Transverse colon (tissue), 4 donors: ENCODE data around the gene MUL1. TPM values are rescaled to one million over a fixed set of nuclear protein-coding genes. Genes with fewer than 3 reads are reported as not detected.

ENCODE experiments used
- DNase-seq: peaks from one replicate; pipeline ENCODE4 v3.0.0-alpha.2; 2019
- H3K27ac ChIP-seq, 4 donors: fragments of 200-600 bp; sonication (generic); 2 replicates each; pipeline ENCODE4 v1.5.1; 2016 to 2018; ENCODE audit warnings: inconsistent platforms in 4 of 4
- H3K27me3 ChIP-seq: fragments of 200-600 bp; sonication (generic); 2 replicates; pipeline ENCODE4 v1.5.1; 2017; ENCODE audit warnings: inconsistent platforms
- H3K36me3 ChIP-seq, 4 donors: fragments of 200-600 bp; sonication (generic); 2 replicates each; pipeline ENCODE4 v1.5.1; 2017 to 2019; ENCODE audit warnings: inconsistent platforms in 4 of 4
- H3K4me1 ChIP-seq, 4 donors: fragments of 200-600 bp; sonication (generic); 2 replicates each; pipeline ENCODE4 v1.5.1; 2017 to 2020; ENCODE audit warnings: inconsistent platforms in 4 of 4
- H3K4me3 ChIP-seq, 4 donors: fragments of 200-600 bp; sonication (generic); 1 replicate in 1 of 4; 2 replicates in 3 of 4; pipeline versions ENCODE4 v1.5.1 to v1.6.1; 2017 to 2019; ENCODE audit warnings: inconsistent platforms in 4 of 4
- H3K9me3 ChIP-seq, 2 donors: fragments of 200-600 bp; sonication (generic); 2 replicates each; pipeline ENCODE4 v1.5.1; 2017 to 2019; ENCODE audit warnings: inconsistent platforms in 2 of 2
- EP300 ChIP-seq: sonication (generic); formaldehyde crosslinking; IDR thresholded peaks from one replicate; pipeline ENCODE4 v1.6.1; 2017; ENCODE audit warnings: antibody characterized with exemption, low read depth
- POLR2A ChIP-seq: fragments of 450-650 bp; IDR thresholded peaks from one replicate; pipeline ENCODE4 v1.6.1; 2016; ENCODE audit warnings: antibody characterized with exemption, mild to moderate bottlenecking, moderate library complexity
- POLR2AphosphoS5 ChIP-seq, 3 donors: sonication (generic); formaldehyde crosslinking; IDR thresholded peaks; one replicate each; pipeline ENCODE4 v1.6.1; 2016; ENCODE audit warnings: antibody characterized with exemption in 3 of 3
- WGBS, 2 donors: methylation state at CpG; one replicate each; pipeline ENCODE4 v1.1.5; 2018; ENCODE audit warnings: low coverage in 1 of 2; 5-methylcytosine and 5-hydroxymethylcytosine counted together
- in situ Hi-C, 4 donors: fragments of 200-750 bp; cut with MboI; loops; one replicate each; pipeline versions ENCODE4 v1.15.0 to v1.15.1; 2017; ENCODE audit warnings: low sequenced_read_pairs in 3 of 4, low pct_ligation_motif_present in 1 of 4, low pct_unique_long_range_greater_than_20kb in 1 of 4
- intact Hi-C: fragments of 100-400 bp; cut with DNase I; formaldehyde crosslinking; loops from one replicate; pipeline ENCODE4 v1.15.1; 2023; ENCODE audit warnings: low total_unique reads
- total RNA-seq, 4 donors: library from RNA; depleted of rRNA; stranded (reverse); fragments of >200 nt; gene quantifications; one replicate each; pipeline ENCODE4 v1.1.0, GENCODE V29; 2016
- TF ChIP-seq, protein P1 (sequence below), 5 experiments: fragments of 200-600 bp in 3 of 5; fragments of 450-650 bp in 2 of 5; sonication (generic) in 3 of 5; IDR thresholded peaks; 1 replicate in 2 of 5; 2 replicates in 3 of 5; pipeline ENCODE4 v1.5.1; 2016 to 2017; ENCODE audit warnings: antibody characterized with exemption in 5 of 5, inconsistent platforms in 3 of 5, mild to moderate bottlenecking in 2 of 5, moderate library complexity in 1 of 5

MUL1 gene
- total RNA-seq, 4 donors from 2014 or later = 21.9 to 53.9 (median 43.9) TPM

GRCh38 chr1:20493309-20493708, 14.6 kb downstream of the MUL1 start:
- Histone ChIP-seq H3K36me3 (no peaks in the 10 kb centered on the region), H3K27ac (no peak overlapping the region), H3K9me3 (no peaks in the 10 kb centered on the region), H3K27me3 (no peaks in the 10 kb centered on the region), H3K4me1 (peaks cover 0 to 16% (median 7%) of the 10 kb centered on the region in 4 donors), H3K4me3 (no peak overlapping the region)
- 40 to 54% methylated on average over 5 of the region's 5 CpGs for WGBS, 2 donors
- no peak for DNase-seq
- TF ChIP-seq POLR2AphosphoS5 (IDR thresholded peaks at IDR 0.05) = no peak
- TF ChIP-seq, protein P1, sequence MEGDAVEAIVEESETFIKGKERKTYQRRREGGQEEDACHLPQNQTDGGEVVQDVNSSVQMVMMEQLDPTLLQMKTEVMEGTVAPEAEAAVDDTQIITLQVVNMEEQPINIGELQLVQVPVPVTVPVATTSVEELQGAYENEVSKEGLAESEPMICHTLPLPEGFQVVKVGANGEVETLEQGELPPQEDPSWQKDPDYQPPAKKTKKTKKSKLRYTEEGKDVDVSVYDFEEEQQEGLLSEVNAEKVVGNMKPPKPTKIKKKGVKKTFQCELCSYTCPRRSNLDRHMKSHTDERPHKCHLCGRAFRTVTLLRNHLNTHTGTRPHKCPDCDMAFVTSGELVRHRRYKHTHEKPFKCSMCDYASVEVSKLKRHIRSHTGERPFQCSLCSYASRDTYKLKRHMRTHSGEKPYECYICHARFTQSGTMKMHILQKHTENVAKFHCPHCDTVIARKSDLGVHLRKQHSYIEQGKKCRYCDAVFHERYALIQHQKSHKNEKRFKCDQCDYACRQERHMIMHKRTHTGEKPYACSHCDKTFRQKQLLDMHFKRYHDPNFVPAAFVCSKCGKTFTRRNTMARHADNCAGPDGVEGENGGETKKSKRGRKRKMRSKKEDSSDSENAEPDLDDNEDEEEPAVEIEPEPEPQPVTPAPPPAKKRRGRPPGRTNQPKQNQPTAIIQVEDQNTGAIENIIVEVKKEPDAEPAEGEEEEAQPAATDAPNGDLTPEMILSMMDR (IDR thresholded peaks at IDR 0.05) = no peak
- intact Hi-C loops = loop anchor here (2.0 to 10.0 kb wide), 3 partner anchors 281 to 579 kb away; no protein-coding TSS in a partner anchor
- in situ Hi-C loops = loop anchor here (5.0 to 10.0 kb wide), 5 partner anchors 59 to 579 kb away; no protein-coding TSS in a partner anchor

DNA sequence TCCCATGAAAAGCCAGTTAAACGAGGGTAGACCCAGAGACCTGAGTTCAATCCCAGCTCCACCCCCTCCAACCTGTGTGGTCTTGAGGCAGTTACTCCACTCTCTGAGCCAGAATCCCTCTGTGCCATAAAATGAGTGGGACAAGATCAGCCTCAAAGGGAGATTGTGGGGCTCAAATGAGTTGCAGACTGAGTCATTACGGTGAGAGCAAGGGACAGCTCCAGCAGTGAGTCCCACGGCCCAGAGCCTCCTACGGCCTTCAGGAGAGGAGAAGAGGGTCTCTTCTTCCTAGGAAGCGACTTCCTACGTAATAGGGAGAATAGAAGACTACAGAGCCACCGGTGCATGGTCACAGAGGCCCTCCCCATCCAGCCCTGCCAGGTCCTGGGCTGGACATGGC, 15.2 kb downstream of the MUL1 start:
- in situ Hi-C loops (loop anchor here (5.0 to 10.0 kb wide), 5 partner anchors 58 to 578 kb away; no protein-coding TSS in a partner anchor), intact Hi-C loops (loop anchor here (2.0 to 10.0 kb wide), 3 partner anchors 280 to 578 kb away; no protein-coding TSS in a partner anchor)

DNA sequence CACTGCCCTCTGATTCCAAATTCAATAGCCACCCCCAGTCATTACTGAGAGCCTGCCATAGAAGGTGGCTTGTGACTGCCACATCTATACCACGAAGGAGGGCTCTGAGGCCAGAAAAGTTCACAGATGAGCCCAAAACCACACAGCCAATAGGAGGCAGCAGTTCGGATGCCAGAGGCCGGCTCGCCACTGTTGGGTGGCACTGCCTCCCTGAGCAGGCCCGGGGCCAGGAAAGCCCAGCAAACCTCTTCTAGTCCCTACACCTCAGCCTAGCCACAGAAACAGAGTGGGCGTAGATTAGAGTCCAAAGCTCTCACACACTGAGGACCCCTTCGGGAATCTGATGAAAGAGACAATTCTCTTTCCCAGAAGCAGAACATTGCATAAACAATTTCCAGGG, 16.1 kb downstream of the MUL1 start:
- no peaks in the 10 kb centered on the region for H3K27me3 ChIP-seq
- peaks cover 0 to 26% (median 14%) of the 10 kb centered on the region in 4 donors for H3K4me1 ChIP-seq
- H3K9me3 ChIP-seq = no peaks in the 10 kb centered on the region
- no peaks in the 10 kb centered on the region for H3K36me3 ChIP-seq
- intact Hi-C loops = loop anchor here (2.0 to 10.0 kb wide), 3 partner anchors 279 to 577 kb away; no protein-coding TSS in a partner anchor
- 76 to 80% methylated on average over 1 to 7 of the region's 7 CpGs for WGBS, 2 donors
- DNase-seq = no peak
- in situ Hi-C loops = loop anchor here (5.0 to 10.0 kb wide), 5 partner anchors 57 to 577 kb away; no protein-coding TSS in a partner anchor
- TF ChIP-seq POLR2AphosphoS5 (IDR thresholded peaks at IDR 0.05) (no peak), POLR2A (no peak), EP300 (no peak)
- TF ChIP-seq, protein P1 (IDR thresholded peaks at IDR 0.05) = no peak
- H3K4me3 ChIP-seq = no peak overlapping the region
- no peak overlapping the region for H3K27ac ChIP-seq

More for the DNA sequence above, 15.2 kb downstream of the MUL1 start:
- no peaks in the 10 kb centered on the region for H3K36me3 ChIP-seq
- H3K4me3 ChIP-seq = no peak overlapping the region
- H3K27me3 ChIP-seq = no peaks in the 10 kb centered on the region
- TF ChIP-seq, protein P1 (IDR thresholded peaks at IDR 0.05) = no peak
- no peak for TF ChIP-seq POLR2AphosphoS5 (IDR thresholded peaks at IDR 0.05)
- no peak for TF ChIP-seq POLR2A
- no peak for TF ChIP-seq EP300
- peaks cover 0 to 17% (median 7%) of the 10 kb centered on the region in 4 donors for H3K4me1 ChIP-seq
- WGBS, 2 donors = 71 to 80% methylated on average over 3 to 7 of the region's 7 CpGs
- DNase-seq = no peak
- no peak overlapping the region for H3K27ac ChIP-seq
- H3K9me3 ChIP-seq = no peaks in the 10 kb centered on the region

DNA sequence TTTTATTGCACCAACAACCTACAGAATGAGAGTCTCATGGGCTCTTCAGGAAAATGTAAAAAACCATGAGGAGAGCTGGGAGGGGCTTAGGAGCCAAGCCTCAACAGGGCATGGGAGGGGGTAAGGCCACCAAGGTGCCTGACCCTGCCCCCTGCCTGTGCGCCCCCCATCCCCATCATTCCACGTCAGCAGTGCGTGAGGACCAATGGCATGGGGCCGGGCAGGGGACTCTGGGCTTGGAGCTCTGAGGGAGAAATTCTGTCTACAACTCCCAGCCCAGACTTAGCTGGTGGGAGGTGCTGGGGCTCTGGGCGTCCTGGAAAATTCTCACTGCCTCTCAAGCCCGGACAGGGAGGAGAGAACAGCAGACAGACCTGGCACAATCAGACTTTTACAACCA, 16.8 kb downstream of the MUL1 start:
- TF ChIP-seq, protein P1 (IDR thresholded peaks at IDR 0.05) = no peak
- no peak for TF ChIP-seq EP300
- TF ChIP-seq POLR2AphosphoS5 (IDR thresholded peaks at IDR 0.05) = no peak
- TF ChIP-seq POLR2A = no peak
- H3K27ac ChIP-seq = no peak overlapping the region
- in situ Hi-C loops (loop anchor here (5.0 to 10.0 kb wide), 5 partner anchors 56 to 576 kb away; no protein-coding TSS in a partner anchor), intact Hi-C loops (loop anchor here (10.0 kb wide), 2 partner anchors 396 to 576 kb away; no protein-coding TSS in a partner anchor)
- H3K27me3 ChIP-seq = no peaks in the 10 kb centered on the region
- H3K9me3 ChIP-seq = no peaks in the 10 kb centered on the region
- H3K4me3 ChIP-seq = no peak overlapping the region
- H3K4me1 ChIP-seq = peaks cover 0 to 28% (median 17%) of the 10 kb centered on the region in 4 donors
- no peak for DNase-seq
- WGBS, 2 donors = 68% methylated on average over 6 of the region's 6 CpGs; no CpG with 5 or more reads in 1 of the 2 donors
- H3K36me3 ChIP-seq = no peaks in the 10 kb centered on the region
